NB4 (cell line): ENCODE data around the gene SLC25A21.

ENCODE experiments used
- CTCF ChIP-seq: IDR thresholded peaks from one replicate; pipeline ENCODE4 v1.5.1; 2012; ENCODE audit warnings: low read depth, low read length
- MYC ChIP-seq: IDR thresholded peaks from 2 replicates; pipeline ENCODE4 v1.6.1; 2011; ENCODE audit warnings: low read depth, low read length
- POLR2A ChIP-seq: IDR thresholded peaks from 2 replicates; pipeline ENCODE4 v1.6.1; 2011; ENCODE audit warnings: mild to moderate bottlenecking; ENCODE audit not compliant: insufficient read length; ENCODE audit errors: extremely low read depth
- TF ChIP-seq, protein P1 (sequence below): IDR thresholded peaks from 2 replicates; pipeline ENCODE4 v1.6.1; 2011; ENCODE audit warnings: low read depth, low read length

DNA sequence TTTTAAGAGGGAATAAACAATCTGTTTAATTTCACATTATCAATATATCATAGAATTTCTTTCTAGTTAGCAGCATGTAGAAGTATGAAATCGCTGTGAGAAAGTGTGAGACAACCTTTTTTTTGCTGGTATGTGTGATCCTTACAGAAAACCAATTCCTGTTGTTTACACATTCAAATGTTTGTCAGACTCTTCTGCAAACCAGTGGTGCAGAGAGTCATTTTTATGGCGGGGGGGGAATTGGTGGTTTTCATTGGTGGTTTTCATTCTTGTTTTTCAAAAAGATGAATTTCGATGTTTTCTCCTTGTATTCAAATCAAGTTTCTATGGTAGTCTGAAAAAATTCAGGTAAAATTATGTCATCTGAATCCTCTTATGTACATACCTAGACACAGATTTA lies 57.8 kb downstream of the SLC25A21 start:
- TF ChIP-seq CTCF (no peak), POLR2A (no peak), MYC (no peak)
- TF ChIP-seq, protein P1, sequence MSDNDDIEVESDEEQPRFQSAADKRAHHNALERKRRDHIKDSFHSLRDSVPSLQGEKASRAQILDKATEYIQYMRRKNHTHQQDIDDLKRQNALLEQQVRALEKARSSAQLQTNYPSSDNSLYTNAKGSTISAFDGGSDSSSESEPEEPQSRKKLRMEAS = no peak
